Right lobe of liver (tissue), 4 donors: Measurements from ENCODE around the gene ACO2.

Source experiments
- POLR2A ChIP-seq: fragments of 450-650 bp; IDR thresholded peaks from one replicate; pipeline ENCODE4 v1.6.1; 2017; ENCODE audit warnings: antibody characterized with exemption, mild to moderate bottlenecking
- TF ChIP-seq, protein P1 (sequence below), 4 donors: fragments of 200-600 bp in 3 of 4; fragments of 450-650 bp in 1 of 4; IDR thresholded peaks; one replicate each; pipeline versions ENCODE4 v1.5.1 to v1.8.0; 2016 to 2022; ENCODE audit warnings: antibody characterized with exemption in 4 of 4, mild to moderate bottlenecking in 2 of 4
- donor health status: DM: no; HTN: no; CAD: no.
- donor health status: DM: no; HTN: no; CAD: no.
- donor health status: DM: no; HTN: yes; CAD: no.

DNA sequence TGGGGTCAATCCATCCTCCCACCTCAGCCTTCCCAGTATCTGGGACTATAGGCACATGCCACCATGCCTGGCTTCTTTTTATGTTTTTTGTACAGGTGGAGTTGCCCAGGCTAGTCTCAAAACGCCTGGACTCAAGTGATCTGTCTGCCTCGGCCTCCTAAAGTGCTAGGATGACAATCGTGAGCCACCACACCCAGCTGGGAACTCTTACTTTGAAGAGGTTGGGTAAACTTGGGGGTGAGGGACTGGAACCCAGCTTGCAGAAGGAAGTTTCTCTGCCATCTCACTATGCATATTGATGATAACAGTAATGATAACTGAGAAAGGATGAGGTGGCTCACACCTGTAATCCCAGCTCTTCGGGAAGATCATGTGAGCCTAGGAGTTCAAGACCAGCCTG, 35.9 kb downstream of the ACO2 start:
- TF ChIP-seq, protein P1, sequence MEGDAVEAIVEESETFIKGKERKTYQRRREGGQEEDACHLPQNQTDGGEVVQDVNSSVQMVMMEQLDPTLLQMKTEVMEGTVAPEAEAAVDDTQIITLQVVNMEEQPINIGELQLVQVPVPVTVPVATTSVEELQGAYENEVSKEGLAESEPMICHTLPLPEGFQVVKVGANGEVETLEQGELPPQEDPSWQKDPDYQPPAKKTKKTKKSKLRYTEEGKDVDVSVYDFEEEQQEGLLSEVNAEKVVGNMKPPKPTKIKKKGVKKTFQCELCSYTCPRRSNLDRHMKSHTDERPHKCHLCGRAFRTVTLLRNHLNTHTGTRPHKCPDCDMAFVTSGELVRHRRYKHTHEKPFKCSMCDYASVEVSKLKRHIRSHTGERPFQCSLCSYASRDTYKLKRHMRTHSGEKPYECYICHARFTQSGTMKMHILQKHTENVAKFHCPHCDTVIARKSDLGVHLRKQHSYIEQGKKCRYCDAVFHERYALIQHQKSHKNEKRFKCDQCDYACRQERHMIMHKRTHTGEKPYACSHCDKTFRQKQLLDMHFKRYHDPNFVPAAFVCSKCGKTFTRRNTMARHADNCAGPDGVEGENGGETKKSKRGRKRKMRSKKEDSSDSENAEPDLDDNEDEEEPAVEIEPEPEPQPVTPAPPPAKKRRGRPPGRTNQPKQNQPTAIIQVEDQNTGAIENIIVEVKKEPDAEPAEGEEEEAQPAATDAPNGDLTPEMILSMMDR (IDR thresholded peaks at IDR 0.05), result no peak
- no peak for TF ChIP-seq POLR2A
